ENCODE data around the gene MC4R.

The MC4R gene

DNA sequence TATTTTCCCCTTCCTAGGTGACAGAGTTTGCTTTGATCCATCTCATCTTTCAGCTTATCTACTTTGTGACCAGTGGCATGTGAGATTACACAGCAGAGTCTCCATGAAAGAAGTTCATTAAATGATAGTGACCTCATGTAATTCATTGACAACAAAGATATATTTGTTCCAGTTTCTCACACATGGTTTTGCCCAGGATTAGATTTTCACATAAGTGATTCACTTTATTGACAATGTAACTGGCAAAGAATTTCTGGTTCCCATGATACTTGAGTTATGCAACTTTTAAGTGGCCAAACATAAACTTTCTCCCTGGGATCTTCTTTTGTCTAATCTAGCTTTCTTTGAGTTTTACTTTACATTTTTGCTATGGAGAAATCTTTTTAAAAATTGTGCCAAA is 50.0 kb downstream of the MC4R start:
- DNase-seq: no peak
